ENCODE results near the gene MRPL33.

The MRPL33 gene

GRCh38 chr2:27806311-27807059, 35.0 kb downstream of the MRPL33 start:
- H3K4me3 ChIP-seq (ENCODE audit: low read depth in 1 of 2, low read length in 2 of 2), result no peak overlapping the region
- H3K36me3 ChIP-seq (ENCODE audit: control insufficient read depth in 1 of 2, insufficient read depth in 2 of 2, low read length in 2 of 2), result peaks cover 0 to 3% of the 10 kb centered on the region in 2 donors
- no peak overlapping the region for H3K27ac ChIP-seq (ENCODE audit: low read depth, low read length)
- no peaks in the 10 kb centered on the region for H3K27me3 ChIP-seq (ENCODE audit: control insufficient read depth in 1 of 2, insufficient read depth in 2 of 2, low read length in 2 of 2)
- H3K9me3 ChIP-seq (ENCODE audit: control insufficient read depth in 1 of 2, low read length in 2 of 2), result no peaks in the 10 kb centered on the region
- H3K9ac ChIP-seq (ENCODE audit: low read depth in 1 of 2, low read length in 2 of 2), result no peak overlapping the region
- H3K4me1 ChIP-seq (ENCODE audit: control insufficient read depth in 1 of 2, insufficient read depth in 2 of 2, low read length in 2 of 2), result no peaks in the 10 kb centered on the region

GRCh38 chr2:27807476-27807875, 36.0 kb downstream of the MRPL33 start:
- no peak overlapping the region for H3K27ac ChIP-seq (ENCODE audit: low read depth, low read length)
- H3K9ac ChIP-seq (ENCODE audit: low read depth in 1 of 2, low read length in 2 of 2), result no peak overlapping the region
- H3K9me3 ChIP-seq (ENCODE audit: control insufficient read depth in 1 of 2, low read length in 2 of 2), result no peaks in the 10 kb centered on the region
- peaks cover 0 to 3% of the 10 kb centered on the region in 2 donors for H3K36me3 ChIP-seq (ENCODE audit: control insufficient read depth in 1 of 2, insufficient read depth in 2 of 2, low read length in 2 of 2)
- H3K4me1 ChIP-seq (ENCODE audit: control insufficient read depth in 1 of 2, insufficient read depth in 2 of 2, low read length in 2 of 2), result no peaks in the 10 kb centered on the region
- no peaks in the 10 kb centered on the region for H3K27me3 ChIP-seq (ENCODE audit: control insufficient read depth in 1 of 2, insufficient read depth in 2 of 2, low read length in 2 of 2)
- H3K4me3 ChIP-seq (ENCODE audit: low read depth in 1 of 2, low read length in 2 of 2), result no peak overlapping the region

- Histone ChIP-seq H3K9ac (ENCODE audit: low read depth in 1 of 2, low read length in 2 of 2) (no peak overlapping the region), H3K9me3 (ENCODE audit: control insufficient read depth in 1 of 2, low read length in 2 of 2) (no peaks in the 10 kb centered on the region), H3K36me3 (ENCODE audit: control insufficient read depth in 1 of 2, insufficient read depth in 2 of 2, low read length in 2 of 2) (peaks cover 0 to 3% of the 10 kb centered on the region in 2 donors), H3K4me3 (ENCODE audit: low read depth in 1 of 2, low read length in 2 of 2) (no peak overlapping the region), H3K27me3 (ENCODE audit: control insufficient read depth in 1 of 2, insufficient read depth in 2 of 2, low read length in 2 of 2) (no peaks in the 10 kb centered on the region), H3K4me1 (ENCODE audit: control insufficient read depth in 1 of 2, insufficient read depth in 2 of 2, low read length in 2 of 2) (no peaks in the 10 kb centered on the region), H3K27ac (ENCODE audit: low read depth, low read length) (no peak overlapping the region)
These were observed 36.9 kb downstream of the MRPL33 start for GRCh38 chr2:27808418-27808817.

- Histone ChIP-seq H3K36me3 (ENCODE audit: control insufficient read depth in 1 of 2, insufficient read depth in 2 of 2, low read length in 2 of 2) (peaks cover 0 to 3% of the 10 kb centered on the region in 2 donors), H3K9me3 (ENCODE audit: control insufficient read depth in 1 of 2, low read length in 2 of 2) (no peaks in the 10 kb centered on the region), H3K27ac (ENCODE audit: low read depth, low read length) (no peak overlapping the region), H3K27me3 (ENCODE audit: control insufficient read depth in 1 of 2, insufficient read depth in 2 of 2, low read length in 2 of 2) (no peaks in the 10 kb centered on the region), H3K4me1 (ENCODE audit: control insufficient read depth in 1 of 2, insufficient read depth in 2 of 2, low read length in 2 of 2) (no peaks in the 10 kb centered on the region), H3K9ac (ENCODE audit: low read depth in 1 of 2, low read length in 2 of 2) (no peak overlapping the region), H3K4me3 (ENCODE audit: low read depth in 1 of 2, low read length in 2 of 2) (no peak overlapping the region)
These were observed 37.5 kb downstream of the MRPL33 start for GRCh38 chr2:27808984-27809383.

- no peaks in the 10 kb centered on the region for H3K9me3 ChIP-seq (ENCODE audit: control insufficient read depth in 1 of 2, low read length in 2 of 2)
- H3K4me1 ChIP-seq (ENCODE audit: control insufficient read depth in 1 of 2, insufficient read depth in 2 of 2, low read length in 2 of 2), result peaks cover 0 to 2% of the 10 kb centered on the region in 2 donors
- no peak overlapping the region for H3K4me3 ChIP-seq (ENCODE audit: low read depth in 1 of 2, low read length in 2 of 2)
- no peak overlapping the region for H3K9ac ChIP-seq (ENCODE audit: low read depth in 1 of 2, low read length in 2 of 2)
- H3K27me3 ChIP-seq (ENCODE audit: control insufficient read depth in 1 of 2, insufficient read depth in 2 of 2, low read length in 2 of 2), result no peaks in the 10 kb centered on the region
- peaks cover 0 to 3% of the 10 kb centered on the region in 2 donors for H3K36me3 ChIP-seq (ENCODE audit: control insufficient read depth in 1 of 2, insufficient read depth in 2 of 2, low read length in 2 of 2)
- no peak overlapping the region for H3K27ac ChIP-seq (ENCODE audit: low read depth, low read length)
These were observed 38.3 kb downstream of the MRPL33 start for GRCh38 chr2:27809761-27810241.

GRCh38 chr2:27810455-27810854, 38.9 kb downstream of the MRPL33 start:
- no peak overlapping the region for H3K4me3 ChIP-seq (ENCODE audit: low read depth in 1 of 2, low read length in 2 of 2)
- H3K27me3 ChIP-seq (ENCODE audit: control insufficient read depth in 1 of 2, insufficient read depth in 2 of 2, low read length in 2 of 2), result no peaks in the 10 kb centered on the region
- no peak overlapping the region for H3K27ac ChIP-seq (ENCODE audit: low read depth, low read length)
- peaks cover 0 to 3% of the 10 kb centered on the region in 2 donors for H3K36me3 ChIP-seq (ENCODE audit: control insufficient read depth in 1 of 2, insufficient read depth in 2 of 2, low read length in 2 of 2)
- no peak overlapping the region for H3K9ac ChIP-seq (ENCODE audit: low read depth in 1 of 2, low read length in 2 of 2)
- no peaks in the 10 kb centered on the region for H3K9me3 ChIP-seq (ENCODE audit: control insufficient read depth in 1 of 2, low read length in 2 of 2)
- peaks cover 0 to 6% of the 10 kb centered on the region in 2 donors for H3K4me1 ChIP-seq (ENCODE audit: control insufficient read depth in 1 of 2, insufficient read depth in 2 of 2, low read length in 2 of 2)

- H3K27ac ChIP-seq (ENCODE audit: low read depth, low read length), result no peak overlapping the region
- H3K9me3 ChIP-seq (ENCODE audit: control insufficient read depth in 1 of 2, low read length in 2 of 2), result no peaks in the 10 kb centered on the region
- no peaks in the 10 kb centered on the region for H3K27me3 ChIP-seq (ENCODE audit: control insufficient read depth in 1 of 2, insufficient read depth in 2 of 2, low read length in 2 of 2)
- peaks cover 0 to 6% of the 10 kb centered on the region in 2 donors for H3K4me1 ChIP-seq (ENCODE audit: control insufficient read depth in 1 of 2, insufficient read depth in 2 of 2, low read length in 2 of 2)
- H3K36me3 ChIP-seq (ENCODE audit: control insufficient read depth in 1 of 2, insufficient read depth in 2 of 2, low read length in 2 of 2), result peaks cover 0 to 3% of the 10 kb centered on the region in 2 donors
- H3K9ac ChIP-seq (ENCODE audit: low read depth in 1 of 2, low read length in 2 of 2), result no peak overlapping the region
- H3K4me3 ChIP-seq (ENCODE audit: low read depth in 1 of 2, low read length in 2 of 2), result no peak overlapping the region
These were observed 40.2 kb downstream of the MRPL33 start for GRCh38 chr2:27811768-27812167.

- Histone ChIP-seq H3K27ac (ENCODE audit: low read depth, low read length) (no peak overlapping the region), H3K27me3 (ENCODE audit: control insufficient read depth in 1 of 2, insufficient read depth in 2 of 2, low read length in 2 of 2) (no peaks in the 10 kb centered on the region), H3K9me3 (ENCODE audit: control insufficient read depth in 1 of 2, low read length in 2 of 2) (no peaks in the 10 kb centered on the region), H3K36me3 (ENCODE audit: control insufficient read depth in 1 of 2, insufficient read depth in 2 of 2, low read length in 2 of 2) (peaks cover 0 to 6% of the 10 kb centered on the region in 2 donors), H3K4me1 (ENCODE audit: control insufficient read depth in 1 of 2, insufficient read depth in 2 of 2, low read length in 2 of 2) (peaks cover 0 to 6% of the 10 kb centered on the region in 2 donors), H3K9ac (ENCODE audit: low read depth in 1 of 2, low read length in 2 of 2) (no peak overlapping the region), H3K4me3 (ENCODE audit: low read depth in 1 of 2, low read length in 2 of 2) (no peak overlapping the region)
These were observed 43.2 kb downstream of the MRPL33 start for GRCh38 chr2:27814758-27815157.

GRCh38 chr2:27815860-27816438, 44.4 kb downstream of the MRPL33 start:
- peaks cover 0 to 6% of the 10 kb centered on the region in 2 donors for H3K4me1 ChIP-seq (ENCODE audit: control insufficient read depth in 1 of 2, insufficient read depth in 2 of 2, low read length in 2 of 2)
- no peak overlapping the region for H3K9ac ChIP-seq (ENCODE audit: low read depth in 1 of 2, low read length in 2 of 2)
- no peak overlapping the region for H3K27ac ChIP-seq (ENCODE audit: low read depth, low read length)
- H3K9me3 ChIP-seq (ENCODE audit: control insufficient read depth in 1 of 2, low read length in 2 of 2), result no peaks in the 10 kb centered on the region
- H3K4me3 ChIP-seq (ENCODE audit: low read depth in 1 of 2, low read length in 2 of 2), result no peak overlapping the region
- H3K36me3 ChIP-seq (ENCODE audit: control insufficient read depth in 1 of 2, insufficient read depth in 2 of 2, low read length in 2 of 2), result peaks cover 0 to 5% of the 10 kb centered on the region in 2 donors
- H3K27me3 ChIP-seq (ENCODE audit: control insufficient read depth in 1 of 2, insufficient read depth in 2 of 2, low read length in 2 of 2), result no peaks in the 10 kb centered on the region

- Histone ChIP-seq H3K4me3 (ENCODE audit: low read depth in 1 of 2, low read length in 2 of 2) (no peak overlapping the region), H3K4me1 (ENCODE audit: control insufficient read depth in 1 of 2, insufficient read depth in 2 of 2, low read length in 2 of 2) (no peaks in the 10 kb centered on the region), H3K9me3 (ENCODE audit: control insufficient read depth in 1 of 2, low read length in 2 of 2) (peaks cover 5% of the 10 kb centered on the region in 2 donors), H3K9ac (ENCODE audit: low read depth in 1 of 2, low read length in 2 of 2) (no peak overlapping the region), H3K27ac (ENCODE audit: low read depth, low read length) (no peak overlapping the region), H3K27me3 (ENCODE audit: control insufficient read depth in 1 of 2, insufficient read depth in 2 of 2, low read length in 2 of 2) (no peaks in the 10 kb centered on the region), H3K36me3 (ENCODE audit: control insufficient read depth in 1 of 2, insufficient read depth in 2 of 2, low read length in 2 of 2) (peaks cover 4 to 14% of the 10 kb centered on the region in 2 donors)
These were observed 50.5 kb downstream of the MRPL33 start for GRCh38 chr2:27822049-27822448.

All from duodenal mucosa (tissue), 2 donors.